Lower leg skin (tissue), 3 donors: ENCODE data around the gene PHKG2.

Experiments used
- CTCF ChIP-seq, 3 donors: fragments of 450-650 bp; IDR thresholded peaks; one replicate each; pipeline ENCODE4 v1.5.1; 2016; ENCODE audit warnings: antibody characterized with exemption in 3 of 3, mild to moderate bottlenecking in 3 of 3, moderate library complexity in 2 of 3
- POLR2A ChIP-seq, 2 donors: fragments of 450-650 bp; IDR thresholded peaks; one replicate each; pipeline ENCODE4 v1.6.1; 2016 to 2017; ENCODE audit warnings: antibody characterized with exemption in 2 of 2, mild to moderate bottlenecking in 1 of 2, moderate library complexity in 1 of 2

GRCh38 chr16:30774367-30775130, 26.3 kb downstream of the PHKG2 start:
- no peak for TF ChIP-seq POLR2A (IDR thresholded peaks at IDR 0.05)
- TF ChIP-seq CTCF (IDR thresholded peaks at IDR 0.05): no peak
